Measurements from ENCODE around the gene GPRASP1. TPM values are rescaled to one million over a fixed set of nuclear protein-coding genes. Genes with fewer than 3 reads are reported as not detected.
A peak's percentile ranks its signal among the peaks of the same experiment; 100 is the strongest.

The GPRASP1 gene
- total and polyA plus RNA-seq, 2 of the 13 experiments (the other 11 are each of a cell fraction or from before 2014, with no cell fraction given): 0.38 to 1.4 TPM

DNA sequence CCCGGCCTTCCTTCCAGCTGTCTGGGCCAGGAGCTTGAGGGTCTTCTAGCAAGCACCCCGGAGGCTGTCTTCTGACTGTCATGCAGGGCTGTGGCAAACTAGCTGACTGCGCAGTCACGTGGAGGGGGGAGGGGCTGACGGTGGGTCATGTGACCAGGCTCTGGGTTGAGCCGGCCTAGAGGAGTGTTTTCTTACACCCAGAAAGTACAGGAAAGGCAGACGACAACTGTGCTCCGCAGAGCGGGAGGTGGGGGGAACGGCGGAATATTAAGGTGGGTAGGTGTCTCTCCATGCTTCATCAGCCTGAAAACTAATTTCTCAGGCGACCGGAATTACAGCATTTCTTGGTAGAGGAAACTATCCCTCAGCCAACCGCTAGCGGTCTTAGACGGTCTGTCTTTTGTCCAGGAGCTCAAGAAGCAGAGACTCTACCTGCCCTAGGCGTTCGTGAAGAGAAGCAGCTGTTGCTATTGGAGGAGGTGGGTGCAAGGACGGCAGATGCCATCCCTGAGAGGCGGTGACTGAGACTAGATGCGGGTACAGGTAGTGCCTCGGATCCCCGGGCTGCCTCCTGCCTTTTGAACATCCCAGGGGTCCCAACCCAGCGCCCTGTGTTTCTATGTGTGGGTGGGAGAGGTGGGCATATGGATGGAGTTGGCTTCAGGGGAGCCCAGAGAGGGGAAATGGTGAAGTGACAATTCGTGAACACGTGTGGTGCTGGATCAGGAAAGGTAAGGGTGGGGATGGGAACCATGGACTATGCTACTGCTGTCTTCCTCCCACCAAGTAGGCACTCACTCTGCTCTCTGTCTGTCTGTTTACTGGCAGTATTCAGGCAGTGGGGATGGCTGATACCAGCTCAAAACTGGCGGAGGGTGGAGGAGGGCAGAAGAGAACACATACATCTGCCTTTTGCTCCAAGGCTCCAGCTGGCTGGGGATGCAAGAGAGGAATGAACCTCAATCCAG, 8.8 kb downstream of the GPRASP1 start (continued):
- TF ChIP-seq ZNF563 (CRISPR knock-in tag; IDR thresholded peaks at IDR 0.05) (no peak), POLR2A (IDR thresholded peaks at IDR 0.05; ENCODE audit: insufficient read depth in 1 of 2, low read depth in 2 of 2, low read length in 2 of 2) (peak; percentile 60 to 63), RBFOX2 (IDR thresholded peaks at IDR 0.05; ENCODE audit: low read depth, low read length) (no peak), ZNF792 (CRISPR knock-in tag; IDR thresholded peaks at IDR 0.05) (no peak), PHF5A (CRISPR knock-in tag; IDR thresholded peaks at IDR 0.05; ENCODE audit: low read depth, unreplicated experiment) (no peak), KLF9 (CRISPR knock-in tag; IDR thresholded peaks at IDR 0.05; ENCODE audit: low read depth) (no peak), SCMH1 (CRISPR knock-in tag; IDR thresholded peaks at IDR 0.05; ENCODE audit: borderline replicate concordance) (no peak), ZNF569 (CRISPR knock-in tag; IDR thresholded peaks at IDR 0.05; ENCODE audit: borderline replicate concordance) (no peak), GLI4 (CRISPR knock-in tag; IDR thresholded peaks at IDR 0.05; ENCODE audit: borderline replicate concordance) (no peak), ZSCAN30 (CRISPR knock-in tag; IDR thresholded peaks at IDR 0.05) (no peak), MAFK (conservative IDR thresholded peaks at IDR 0.05 in 1 of 2, IDR thresholded peaks at IDR 0.05 in 1 of 2; ENCODE audit: low read length in 2 of 2) (peak; percentile 82 to 86), NFKB2 (CRISPR knock-in tag; IDR thresholded peaks at IDR 0.05; ENCODE audit: borderline replicate concordance) (no peak), ZNF556 (CRISPR knock-in tag; IDR thresholded peaks at IDR 0.05; ENCODE audit: borderline replicate concordance) (no peak), MZF1 (CRISPR knock-in tag; IDR thresholded peaks at IDR 0.05; ENCODE audit: borderline replicate concordance) (no peak), RAD51 (IDR thresholded peaks at IDR 0.05; ENCODE audit: borderline replicate concordance) (peak; percentile 97), KDM1A (CRISPR knock-in tag; IDR thresholded peaks at IDR 0.05) (no peak), ZNF564 (CRISPR knock-in tag; IDR thresholded peaks at IDR 0.05) (no peak), TAF1 (CRISPR knock-in tag; IDR thresholded peaks at IDR 0.05) (peak; percentile 34; the same call in 1 of the 2 replicates), ZFX (CRISPR knock-in tag; IDR thresholded peaks at IDR 0.05; ENCODE audit: low read depth) (peak; percentile 61), FOSL1 (CRISPR knock-in tag; IDR thresholded peaks at IDR 0.05; ENCODE audit: borderline replicate concordance) (no peak), MTERF4 (CRISPR knock-in tag; IDR thresholded peaks at IDR 0.05) (no peak), MXD3 (CRISPR knock-in tag; IDR thresholded peaks at IDR 0.05) (0 out of 2 replicates have a peak, but pooled peaks have one; percentile 38), ZNF510 (CRISPR knock-in tag; IDR thresholded peaks at IDR 0.05; ENCODE audit: low read depth) (no peak)
- TF ChIP-seq, protein P1, sequence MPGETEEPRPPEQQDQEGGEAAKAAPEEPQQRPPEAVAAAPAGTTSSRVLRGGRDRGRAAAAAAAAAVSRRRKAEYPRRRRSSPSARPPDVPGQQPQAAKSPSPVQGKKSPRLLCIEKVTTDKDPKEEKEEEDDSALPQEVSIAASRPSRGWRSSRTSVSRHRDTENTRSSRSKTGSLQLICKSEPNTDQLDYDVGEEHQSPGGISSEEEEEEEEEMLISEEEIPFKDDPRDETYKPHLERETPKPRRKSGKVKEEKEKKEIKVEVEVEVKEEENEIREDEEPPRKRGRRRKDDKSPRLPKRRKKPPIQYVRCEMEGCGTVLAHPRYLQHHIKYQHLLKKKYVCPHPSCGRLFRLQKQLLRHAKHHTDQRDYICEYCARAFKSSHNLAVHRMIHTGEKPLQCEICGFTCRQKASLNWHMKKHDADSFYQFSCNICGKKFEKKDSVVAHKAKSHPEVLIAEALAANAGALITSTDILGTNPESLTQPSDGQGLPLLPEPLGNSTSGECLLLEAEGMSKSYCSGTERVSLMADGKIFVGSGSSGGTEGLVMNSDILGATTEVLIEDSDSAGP (CRISPR knock-in tag; IDR thresholded peaks at IDR 0.05; ENCODE audit: borderline replicate concordance): no peak
- TF ChIP-seq, protein P2, sequence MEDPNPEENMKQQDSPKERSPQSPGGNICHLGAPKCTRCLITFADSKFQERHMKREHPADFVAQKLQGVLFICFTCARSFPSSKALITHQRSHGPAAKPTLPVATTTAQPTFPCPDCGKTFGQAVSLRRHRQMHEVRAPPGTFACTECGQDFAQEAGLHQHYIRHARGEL (CRISPR knock-in tag; IDR thresholded peaks at IDR 0.05): no peak
